GM21360 (cell line): Measurements from ENCODE around the gene BCL2L11.

Experiments
- ATAC-seq: cut with Tn5 transposase; IDR thresholded peaks from one replicate; pipeline ENCODE4 v1.9.1; 2021; ENCODE audit warnings: mild to moderate bottlenecking, moderate library complexity; ENCODE audit not compliant: unreplicated experiment

Gene BCL2L11

DNA sequence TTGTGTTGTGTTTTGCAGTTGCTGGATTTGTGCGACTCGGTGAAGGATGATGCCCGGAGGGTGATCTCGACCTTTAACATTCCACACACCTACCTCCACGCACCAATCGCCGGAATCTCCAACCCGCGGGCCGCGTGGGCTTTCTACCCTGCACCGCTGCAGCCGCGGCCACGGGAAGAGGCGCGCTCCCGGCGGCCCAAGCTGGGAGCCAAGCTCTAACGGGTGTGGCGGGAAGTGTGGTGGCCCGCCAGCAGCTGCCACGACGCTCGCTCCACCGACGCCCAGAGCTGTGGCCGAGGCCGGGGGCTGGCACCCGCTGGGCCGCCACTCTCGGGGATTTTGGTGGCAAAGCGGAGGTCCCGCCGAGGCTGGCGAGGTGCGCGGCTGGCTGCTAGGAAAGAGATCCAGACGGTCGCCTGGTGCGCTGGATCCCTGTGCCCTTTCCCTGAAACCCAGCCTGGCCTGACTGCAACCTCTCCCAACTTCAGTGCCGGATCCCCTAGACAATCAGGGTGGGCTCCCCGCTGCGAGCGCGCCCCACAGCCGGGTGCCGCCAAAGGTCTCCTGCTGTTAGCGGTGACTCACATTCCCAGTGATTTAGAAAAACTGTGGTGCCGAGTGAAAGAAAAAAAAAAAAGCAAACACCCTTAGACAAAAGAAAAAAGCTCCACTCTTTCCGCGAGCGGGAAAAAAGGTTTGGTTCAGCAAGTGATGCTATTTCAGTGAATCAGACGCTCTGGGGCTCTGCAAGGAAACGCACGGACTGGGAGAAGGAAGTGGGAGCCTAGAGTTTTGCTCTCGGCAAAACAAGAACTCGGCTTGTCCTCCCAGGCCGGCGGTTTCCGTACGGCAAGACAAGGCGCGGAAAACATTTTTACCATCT is 2.9 kb upstream of the BCL2L11 start:
- ATAC-seq = no peak

DNA sequence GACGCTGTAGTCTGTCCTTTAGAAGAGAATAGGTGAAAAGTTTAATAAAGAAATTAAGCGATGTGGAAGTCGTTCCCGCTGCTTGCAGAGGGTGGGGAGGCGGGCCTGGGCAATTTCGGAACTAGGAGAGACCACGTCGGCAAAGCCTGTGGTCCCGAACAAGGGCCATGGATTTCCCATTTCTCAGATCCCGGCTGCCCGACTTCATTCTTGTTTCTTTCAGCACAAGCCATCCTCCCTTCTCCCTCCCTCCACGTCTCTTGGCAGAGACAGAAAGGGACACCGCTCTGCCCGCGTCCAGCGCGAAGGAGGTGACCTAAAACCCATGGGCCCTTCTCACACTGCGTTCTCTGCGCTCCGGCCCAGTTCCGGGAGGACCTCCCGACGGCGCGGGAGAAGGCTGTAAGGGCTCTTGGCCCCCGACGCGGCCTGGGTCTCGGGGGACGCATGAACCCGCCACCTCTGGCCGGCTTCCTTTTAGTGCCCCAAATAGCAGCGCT is 2.2 kb upstream of the BCL2L11 start:
- no peak for ATAC-seq

DNA sequence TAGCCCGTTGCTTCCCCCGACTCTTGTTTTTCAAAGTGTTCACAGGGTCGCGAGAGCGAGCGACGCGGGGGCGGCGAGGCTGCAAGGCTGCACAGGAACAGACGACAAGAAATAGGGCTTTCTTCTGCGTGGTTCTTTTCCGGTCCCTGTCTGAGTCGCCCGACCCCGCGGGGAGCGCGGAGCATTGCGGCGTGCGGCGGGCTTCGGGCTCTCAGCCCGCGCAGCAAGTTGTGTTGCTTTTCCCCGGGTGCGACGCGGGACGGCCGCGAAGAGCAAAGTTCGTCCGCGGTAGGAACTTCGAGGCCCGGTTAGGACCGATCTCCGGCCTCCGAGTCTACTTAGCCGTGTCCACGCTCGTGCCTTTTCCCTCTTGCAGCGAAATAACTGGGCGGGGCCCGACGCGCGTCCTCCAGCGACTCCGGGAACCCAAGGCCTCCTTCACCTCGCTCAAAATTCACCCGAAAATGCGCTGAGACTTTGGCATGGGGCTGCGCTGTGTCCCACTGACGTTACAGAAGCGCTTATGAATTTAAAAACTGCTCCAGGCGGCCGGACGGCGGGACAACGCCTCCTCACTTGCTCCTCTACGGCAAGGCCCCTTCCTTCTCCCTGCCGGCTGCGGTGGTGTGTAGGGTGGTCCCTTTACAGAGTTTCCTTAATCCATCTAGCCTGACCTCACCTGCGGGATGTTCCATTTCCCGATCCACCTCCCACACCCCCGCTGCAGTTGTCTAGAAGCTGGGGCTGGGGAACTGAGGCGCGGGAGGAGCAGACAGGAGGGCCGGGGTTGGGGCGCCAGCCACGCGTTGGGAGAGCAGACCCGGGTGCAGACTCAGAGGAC is 1.5 kb upstream of the BCL2L11 start:
- ATAC-seq = no peak

DNA sequence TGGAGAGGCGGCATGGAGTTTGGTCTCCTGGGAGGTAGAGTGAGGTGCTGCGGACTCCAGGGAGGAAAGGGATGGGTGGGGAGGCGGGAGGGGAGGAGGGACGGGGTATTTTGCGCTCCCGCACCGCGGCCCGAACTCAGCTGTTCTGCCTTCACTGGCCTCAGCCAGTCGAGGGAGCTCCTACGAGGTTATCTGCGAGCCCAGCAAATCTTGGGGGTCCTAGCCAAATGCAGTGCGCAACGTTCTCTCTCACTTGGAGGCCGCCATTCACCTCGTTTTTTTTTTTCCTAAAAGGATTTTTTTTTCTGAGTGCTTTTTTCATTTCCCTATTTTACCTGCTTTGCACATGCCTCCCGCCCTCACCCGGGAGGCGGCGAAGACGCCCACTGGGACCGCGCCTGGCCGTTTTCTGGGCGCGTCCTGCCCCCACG is 877 bp upstream of the BCL2L11 start:
- no peak for ATAC-seq

DNA sequence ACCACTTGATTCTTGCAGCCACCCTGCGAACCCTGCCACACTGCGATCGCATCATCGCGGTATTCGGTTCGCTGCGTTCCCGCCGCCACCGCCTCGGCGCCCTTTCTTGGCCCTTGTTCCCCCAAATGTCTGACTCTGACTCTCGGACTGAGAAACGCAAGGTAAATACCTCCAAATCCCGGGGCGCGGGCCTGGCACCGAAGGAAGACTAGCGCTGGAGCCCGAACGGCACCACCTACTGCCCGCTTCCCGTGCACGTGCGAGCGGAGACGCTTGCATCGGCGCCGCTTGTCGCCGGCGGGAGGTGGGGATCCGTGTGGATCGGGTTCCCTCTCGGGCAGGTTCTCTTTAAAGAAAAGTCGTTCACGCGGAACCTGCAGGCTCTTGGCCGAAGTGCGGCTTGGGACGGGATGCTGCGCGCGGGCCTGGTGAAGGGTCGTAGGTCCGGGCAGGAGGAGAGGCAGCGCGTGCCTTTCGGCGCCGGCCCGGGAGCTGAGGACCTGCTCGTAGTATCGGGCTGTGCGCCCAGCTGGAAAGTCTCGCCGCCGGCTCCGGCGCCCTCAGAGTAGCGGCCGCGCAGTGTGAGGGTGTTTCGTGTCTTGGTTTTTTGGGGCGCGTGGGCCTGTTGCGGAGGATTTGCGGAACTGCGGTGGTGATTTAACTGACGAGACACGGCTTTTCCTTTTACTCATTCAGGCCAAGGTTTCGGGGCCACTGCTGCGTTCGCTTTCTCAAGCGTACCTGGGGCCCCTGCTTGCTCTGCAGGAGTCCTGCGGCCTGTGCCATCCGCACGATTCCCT is 514 bp downstream of the BCL2L11 start:
- no peak for ATAC-seq

DNA sequence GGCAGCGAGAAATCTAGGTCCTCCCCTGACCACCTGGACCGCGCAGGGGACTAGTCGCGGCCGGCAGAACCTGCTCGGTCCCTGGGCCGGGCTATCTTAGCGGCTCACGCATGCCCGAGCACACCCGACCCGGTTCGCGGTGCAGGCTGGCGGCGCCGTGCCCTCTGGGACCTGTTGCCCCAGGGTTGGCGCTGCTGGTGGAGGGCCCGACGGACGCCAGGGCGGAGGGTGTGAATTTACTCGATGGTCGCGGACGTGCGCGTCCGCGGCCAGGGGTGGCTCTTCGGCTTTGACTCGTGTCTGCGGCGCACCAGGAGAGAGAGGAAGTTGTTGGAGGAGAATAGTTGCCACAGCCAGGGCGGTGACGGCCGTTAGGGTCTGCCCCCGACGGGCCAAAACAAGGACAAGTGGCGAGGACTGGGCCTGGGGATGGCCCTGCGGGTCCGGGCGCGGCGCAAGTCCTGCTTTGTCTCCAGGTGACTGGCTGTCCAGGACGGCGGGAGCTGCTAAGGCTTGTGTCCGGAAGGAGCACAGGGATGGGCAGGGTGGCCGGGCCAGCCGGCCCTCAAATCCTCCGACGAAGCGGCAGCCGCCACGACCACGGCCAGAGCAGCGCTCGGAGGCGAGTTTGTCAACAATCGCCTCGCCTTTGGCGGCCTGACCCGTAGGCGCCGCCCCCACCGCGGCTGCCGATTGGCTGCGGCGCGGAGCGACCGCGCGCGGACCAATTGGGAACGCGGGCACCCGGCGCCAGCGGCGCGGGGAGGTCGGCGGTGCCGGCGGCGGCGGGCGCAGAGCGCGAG is 1.3 kb downstream of the BCL2L11 start:
- peak; percentile 44 for ATAC-seq

DNA sequence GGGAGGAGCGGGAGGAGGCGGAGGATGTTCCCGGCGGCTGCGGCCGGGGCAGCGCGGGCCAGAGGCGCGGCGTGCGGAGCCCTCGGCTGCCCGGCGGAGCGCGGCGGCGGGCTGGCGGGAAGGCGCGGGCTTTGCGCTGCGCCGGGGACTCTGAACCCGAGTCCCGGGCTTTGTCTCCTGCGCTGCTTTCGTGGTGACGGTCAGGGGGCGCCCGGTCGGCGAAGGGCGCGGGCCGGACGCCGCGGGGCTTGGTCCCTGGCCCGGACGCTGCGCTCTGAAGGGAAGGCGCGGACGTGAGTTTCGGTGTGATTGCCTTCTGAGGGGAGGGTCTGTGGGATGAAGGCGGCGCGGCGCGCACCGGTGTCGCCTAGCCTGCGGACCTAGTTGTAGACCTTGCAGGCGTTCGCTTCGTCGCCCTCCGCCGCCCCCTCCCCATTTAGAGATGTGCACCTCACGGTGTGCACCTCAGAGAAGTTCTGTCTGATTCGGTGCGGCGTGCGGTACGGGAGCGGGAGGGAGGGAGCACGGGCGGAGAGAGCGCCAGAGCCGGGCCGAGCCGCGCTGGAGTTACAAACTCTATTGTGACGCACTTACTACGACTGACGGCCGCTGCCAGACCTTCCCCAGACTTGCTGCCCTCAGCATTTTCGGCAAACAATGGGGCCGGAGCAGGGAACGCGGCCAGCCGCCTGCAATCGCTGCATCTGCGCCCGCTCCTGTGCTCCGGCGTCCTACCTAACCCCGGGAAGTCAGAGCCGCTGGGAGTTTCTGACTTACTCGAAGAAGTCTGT is 2.1 kb downstream of the BCL2L11 start:
- no peak for ATAC-seq

DNA sequence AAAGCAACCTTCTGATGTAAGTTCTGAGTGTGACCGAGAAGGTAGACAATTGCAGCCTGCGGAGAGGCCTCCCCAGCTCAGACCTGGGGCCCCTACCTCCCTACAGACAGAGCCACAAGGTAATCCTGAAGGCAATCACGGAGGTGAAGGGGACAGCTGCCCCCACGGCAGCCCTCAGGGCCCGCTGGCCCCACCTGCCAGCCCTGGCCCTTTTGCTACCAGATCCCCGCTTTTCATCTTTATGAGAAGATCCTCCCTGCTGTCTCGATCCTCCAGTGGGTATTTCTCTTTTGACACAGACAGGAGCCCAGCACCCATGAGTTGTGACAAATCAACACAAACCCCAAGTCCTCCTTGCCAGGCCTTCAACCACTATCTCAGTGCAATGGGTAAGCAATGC is 3.0 kb downstream of the BCL2L11 start:
- ATAC-seq = no peak

DNA sequence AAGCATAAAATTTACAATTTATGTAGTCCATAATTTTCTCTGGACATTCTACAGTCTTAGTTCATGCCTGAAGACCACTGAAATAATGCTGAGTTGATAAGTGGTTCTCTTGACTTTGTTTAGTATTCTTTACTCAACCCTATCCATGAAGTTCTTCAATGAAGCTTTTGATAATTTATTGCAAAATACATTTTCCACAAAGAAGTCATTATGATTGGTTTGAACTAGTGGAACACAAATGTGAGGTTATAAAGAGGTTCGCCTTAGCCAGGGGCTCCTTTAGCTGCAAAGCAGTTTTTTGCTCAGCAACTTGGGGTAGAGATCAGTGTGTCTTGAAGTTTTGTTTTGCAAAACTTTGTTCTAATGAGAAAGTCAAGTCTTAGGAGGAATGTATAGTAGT is 5.9 kb downstream of the BCL2L11 start:
- ATAC-seq = no peak

DNA sequence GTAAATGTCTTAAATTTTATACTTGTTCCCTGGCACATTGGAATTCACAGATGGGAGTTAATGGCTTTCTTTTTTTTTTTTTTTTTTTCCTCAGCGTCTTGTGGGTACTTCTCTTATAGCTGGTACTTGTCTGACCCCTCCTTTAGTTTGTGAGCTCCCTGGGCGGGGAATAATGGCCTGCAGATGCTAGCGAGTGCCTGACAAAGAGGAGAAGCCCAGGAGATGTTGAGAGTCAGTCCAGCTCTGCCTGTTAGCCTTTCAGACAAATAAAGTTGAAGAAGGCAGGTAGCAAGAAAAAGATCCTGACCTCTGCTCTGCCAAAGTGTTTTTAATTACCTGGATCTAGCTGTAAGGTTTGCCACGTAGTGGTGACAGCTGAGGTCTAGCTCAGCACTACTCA is 6.6 kb downstream of the BCL2L11 start:
- no peak for ATAC-seq

DNA sequence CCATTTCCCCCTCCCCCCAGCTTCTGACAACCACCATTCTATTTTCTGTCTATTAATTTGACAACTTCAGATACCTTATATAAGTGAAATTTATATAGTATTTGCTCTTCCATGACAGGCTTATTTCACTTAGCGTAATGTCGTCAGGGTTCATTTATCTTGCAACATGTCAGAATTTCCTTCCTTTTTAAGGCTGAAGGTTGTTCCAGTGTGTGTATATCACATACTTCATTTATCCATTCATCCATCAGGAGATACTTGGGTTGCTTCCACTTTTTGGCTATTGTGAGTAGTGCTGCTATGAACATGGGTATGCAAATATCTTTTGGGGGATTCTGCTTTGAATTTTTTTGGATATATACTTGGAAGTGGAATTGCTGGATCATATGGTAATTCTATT is 7.4 kb downstream of the BCL2L11 start:
- ATAC-seq = no peak

DNA sequence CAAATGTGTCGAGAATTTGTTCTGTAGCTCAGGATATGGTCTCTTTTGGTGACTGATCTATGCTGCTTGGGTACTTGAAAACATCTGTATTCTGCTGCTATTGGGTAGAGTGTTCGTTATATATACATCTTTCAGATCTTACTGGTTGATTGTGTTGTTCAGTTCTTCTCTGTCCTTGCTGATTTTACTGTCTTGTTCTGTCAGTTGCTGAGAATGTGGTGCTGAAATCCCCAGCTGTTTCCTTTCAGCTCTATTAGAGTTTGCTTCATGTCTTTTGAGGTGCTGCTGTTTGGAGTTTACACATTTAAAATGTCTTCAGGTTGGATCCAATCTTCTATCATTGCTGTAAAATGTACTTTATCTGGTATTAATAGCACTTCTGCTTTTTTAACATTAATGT is 12.9 kb downstream of the BCL2L11 start:
- ATAC-seq = no peak

DNA sequence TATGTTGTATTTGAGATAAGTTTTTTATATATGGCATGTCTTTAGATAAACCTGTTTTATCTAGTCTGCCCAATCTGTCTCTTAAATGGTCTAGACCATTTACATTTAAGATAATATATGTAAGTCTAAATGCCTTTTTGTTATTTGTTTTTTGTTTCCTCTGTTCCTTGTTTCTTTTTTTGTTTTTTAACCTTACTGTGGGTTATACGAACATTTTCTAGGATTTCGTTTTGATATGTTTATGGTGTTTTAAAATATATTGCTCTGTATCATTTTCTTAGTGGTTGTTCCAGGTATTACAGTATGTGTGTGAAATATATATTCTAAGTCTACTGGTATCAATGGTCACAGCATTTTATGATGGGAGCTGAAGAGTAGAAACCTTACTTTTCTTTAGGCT is 13.3 kb downstream of the BCL2L11 start:
- ATAC-seq = no peak

DNA sequence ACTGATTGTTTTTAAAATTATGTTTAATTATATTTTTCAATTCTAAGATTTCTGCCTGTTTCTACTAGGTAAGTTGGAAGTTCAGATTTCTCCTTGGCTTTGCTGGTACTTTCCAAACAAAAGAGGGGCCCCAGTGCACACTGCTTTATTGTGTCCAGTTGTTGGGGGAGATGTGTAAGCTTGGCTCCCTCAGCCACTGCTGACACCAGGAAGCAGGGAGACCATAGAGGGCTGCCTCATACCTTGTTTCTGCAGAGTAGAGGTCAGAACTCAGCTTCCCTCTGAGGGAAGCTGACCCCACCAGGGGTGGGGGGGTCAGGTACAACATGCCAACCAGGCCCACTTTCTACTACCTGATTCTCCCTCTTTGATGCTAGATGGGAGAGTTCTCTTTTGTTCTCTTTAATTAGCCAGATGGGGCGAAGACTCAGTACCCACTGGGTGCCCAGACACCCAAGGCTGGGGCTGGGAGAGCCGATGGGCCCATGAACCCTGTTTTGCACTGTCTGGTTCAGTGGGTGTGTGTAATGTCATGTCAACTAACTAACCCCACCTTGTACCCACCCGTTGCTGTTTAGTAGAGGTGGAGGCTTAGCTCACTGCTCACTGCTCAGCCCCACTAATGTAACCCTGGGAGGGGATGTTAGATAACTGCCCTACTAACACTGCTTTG is 14.7 kb downstream of the BCL2L11 start:
- ATAC-seq = no peak

DNA sequence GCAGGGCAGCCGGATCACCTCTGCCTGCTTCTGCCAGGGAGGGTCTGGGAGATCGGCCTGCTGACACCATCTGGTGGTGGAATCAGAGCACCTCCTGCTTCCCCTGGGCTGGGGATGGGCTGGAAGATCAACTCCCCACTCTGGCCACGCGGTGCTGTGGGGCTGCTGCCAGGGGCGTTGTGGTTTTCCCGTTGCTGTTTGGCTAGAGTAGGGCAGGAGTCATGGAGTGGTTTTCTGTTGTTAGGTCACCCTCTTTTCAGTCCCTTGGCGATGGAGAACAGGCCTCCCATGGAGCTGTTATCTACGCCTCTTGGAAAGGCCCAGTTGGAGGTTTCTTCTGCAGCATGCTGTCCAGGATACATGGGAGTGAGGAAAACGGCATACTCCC is 15.2 kb downstream of the BCL2L11 start:
- ATAC-seq = no peak

DNA sequence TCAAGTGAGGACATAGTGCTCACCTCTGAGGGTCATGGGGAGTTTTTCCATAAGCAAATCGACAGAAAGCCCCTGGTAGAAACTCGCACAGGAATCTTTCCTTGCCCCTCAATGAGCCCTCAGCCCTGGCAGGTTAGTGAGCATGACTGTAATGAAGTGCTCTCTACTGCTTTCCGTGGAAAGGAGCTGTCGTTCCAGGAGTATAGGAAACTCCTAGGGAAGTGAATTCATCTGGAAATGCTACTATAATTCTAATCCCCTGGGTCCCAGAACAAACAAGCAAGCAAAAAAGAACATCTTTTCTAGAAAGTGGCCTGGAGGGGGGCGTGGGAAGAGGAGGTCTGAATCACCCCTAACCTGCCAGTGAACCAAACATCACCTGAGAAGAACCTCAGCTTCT is 18.1 kb downstream of the BCL2L11 start:
- ATAC-seq = no peak

DNA sequence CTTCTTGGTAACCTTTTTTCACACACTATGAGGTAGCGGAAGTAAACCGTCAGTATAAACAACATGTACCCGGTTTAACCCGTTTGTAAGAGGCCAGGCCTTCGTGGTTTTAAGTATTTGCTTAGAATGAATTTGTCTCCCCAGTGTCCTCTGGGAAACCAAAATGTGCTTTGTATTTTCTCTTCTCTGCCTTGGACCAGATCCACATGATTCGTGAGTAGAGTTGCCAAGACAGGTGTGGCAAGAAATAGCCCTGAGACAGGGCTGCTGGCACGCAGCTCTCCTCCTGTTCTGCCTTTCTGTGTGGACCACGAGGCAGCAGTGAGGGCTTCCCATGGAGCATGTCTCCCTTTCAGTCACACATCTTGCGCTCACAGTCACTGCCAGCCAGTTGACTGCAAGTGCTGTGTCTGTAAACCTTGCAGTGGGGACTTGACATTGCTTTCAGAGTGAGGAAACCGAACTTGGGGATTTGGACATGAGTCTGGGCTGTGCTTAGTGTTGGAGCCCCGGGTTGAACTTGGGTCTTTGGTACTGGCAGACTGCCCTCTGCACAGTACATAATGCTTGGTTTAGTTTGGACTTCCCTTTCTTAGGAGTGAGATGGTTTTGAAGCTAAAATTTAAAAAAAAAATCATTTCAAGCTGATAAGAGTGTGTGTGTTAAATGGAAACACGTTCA is 19.1 kb downstream of the BCL2L11 start:
- no peak for ATAC-seq

DNA sequence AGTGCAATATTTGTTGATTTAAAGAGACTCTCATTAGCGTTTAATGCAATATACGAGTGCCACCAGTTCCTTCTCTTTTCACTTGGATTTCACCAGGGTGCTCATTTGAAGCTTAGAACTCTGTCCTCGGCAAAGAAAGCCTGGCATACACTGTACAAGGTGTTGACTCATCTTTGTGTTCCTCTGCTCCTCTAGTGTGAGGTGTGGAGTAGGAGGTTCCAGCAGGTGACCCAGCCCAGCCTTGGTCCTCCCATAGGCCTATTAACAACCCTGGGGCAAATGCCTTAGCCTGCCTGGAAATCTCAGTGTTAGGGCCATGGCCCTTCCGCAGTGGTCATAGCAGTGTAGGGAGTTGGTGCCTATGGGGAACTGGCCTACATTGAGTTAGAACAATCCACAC is 20.1 kb downstream of the BCL2L11 start:
- no peak for ATAC-seq
